ENCODE measurements around the gene MIGA1.
"Not testable (repeated sequence)": the region's sequence is repeated elsewhere in the genome, so short reads cannot be mapped to it uniquely, and the experiment has no call there.

MIGA1 gene

GRCh38 chr1:77779529-77780281 lies at the start of gene MIGA1:
MIGA1 (plus strand) TSS chr1:77779649; CDS start chr1:77783253, 3,604 bp downstream.
- H3K36me3 Mint-ChIP-seq, result peaks cover 20% of the 10 kb centered on the region
- peak within 1 kb of the TSS; percentile 85 for H3K4me3 Mint-ChIP-seq
- peak; percentile 92 for DNase-seq
- peak within 1 kb of the TSS; percentile 74 for H3K27ac Mint-ChIP-seq
- peaks cover 3% of the 10 kb centered on the region for H3K9me3 Mint-ChIP-seq
- CTCF ChIA-PET, result interaction anchor here (1.0 kb wide), 1 partner anchor 91 kb away, joined by 3 read pairs; no protein-coding TSS in a partner anchor
- peaks cover 44% of the 10 kb centered on the region for H3K4me1 Mint-ChIP-seq
- peaks cover 5% of the 10 kb centered on the region for H3K27me3 Mint-ChIP-seq

- CTCF ChIA-PET, result no interaction called here
- Mint-ChIP-seq H3K4me1 (no peaks in the 10 kb centered on the region), H3K27ac (no peak overlapping the region), H3K4me3 (no peak overlapping the region), H3K36me3 (peaks cover 30% of the 10 kb centered on the region), H3K27me3 (no peaks in the 10 kb centered on the region), H3K9me3 (no peaks in the 10 kb centered on the region)
- DNase-seq, result no peak
These were observed 47.4 kb upstream of the MIGA1 start for GRCh38 chr1:77732090-77732489.

- DNase-seq, result no peak
- CTCF ChIA-PET, result no interaction called here
- Mint-ChIP-seq H3K27me3 (no peaks in the 10 kb centered on the region), H3K36me3 (peaks cover 21% of the 10 kb centered on the region), H3K4me3 (no peak overlapping the region), H3K27ac (no peak overlapping the region), H3K9me3 (no peaks in the 10 kb centered on the region), H3K4me1 (no peaks in the 10 kb centered on the region)
These were observed 40.2 kb upstream of the MIGA1 start for GRCh38 chr1:77739235-77739634.

- CTCF ChIA-PET, result no interaction called here
- Mint-ChIP-seq H3K4me1 (peaks cover 5% of the 10 kb centered on the region), H3K36me3 (peaks cover 23% of the 10 kb centered on the region), H3K27me3 (no peaks in the 10 kb centered on the region), H3K27ac (no peak overlapping the region), H3K9me3 (no peaks in the 10 kb centered on the region), H3K4me3 (no peak overlapping the region)
- no peak for DNase-seq
These were observed 38.1 kb upstream of the MIGA1 start for GRCh38 chr1:77741316-77741715.

GRCh38 chr1:77742011-77742555 lies 37.4 kb upstream of the MIGA1 start:
- CTCF ChIA-PET, result no interaction called here
- Mint-ChIP-seq H3K9me3 (no peaks in the 10 kb centered on the region), H3K4me3 (no peak overlapping the region), H3K27ac (no peak overlapping the region), H3K27me3 (no peaks in the 10 kb centered on the region), H3K36me3 (peaks cover 20% of the 10 kb centered on the region), H3K4me1 (peaks cover 5% of the 10 kb centered on the region)
- DNase-seq, result no peak

- H3K27me3 Mint-ChIP-seq, result no peaks in the 10 kb centered on the region
- H3K36me3 Mint-ChIP-seq, result peaks cover 17% of the 10 kb centered on the region
- H3K4me3 Mint-ChIP-seq, result no peak overlapping the region
- H3K9me3 Mint-ChIP-seq, result no peaks in the 10 kb centered on the region
- H3K27ac Mint-ChIP-seq, result no peak overlapping the region
- peaks cover 5% of the 10 kb centered on the region for H3K4me1 Mint-ChIP-seq
- CTCF ChIA-PET, result interaction anchor here (1.2 kb wide), 1 partner anchor 13 kb away, joined by 3 read pairs; no protein-coding TSS in a partner anchor
- DNase-seq, result no peak
These were observed 34.9 kb upstream of the MIGA1 start for GRCh38 chr1:77744576-77744975.

- peaks cover 10% of the 10 kb centered on the region for H3K4me1 Mint-ChIP-seq
These were observed 30.0 kb upstream of the MIGA1 start for GRCh38 chr1:77749489-77749888.

GRCh38 chr1:77756052-77756754 lies 23.2 kb upstream of the MIGA1 start:
- Mint-ChIP-seq H3K9me3 (no peaks in the 10 kb centered on the region), H3K36me3 (peaks cover 11% of the 10 kb centered on the region), H3K27ac (no peak overlapping the region), H3K4me3 (no peak overlapping the region), H3K27me3 (no peaks in the 10 kb centered on the region), H3K4me1 (peaks cover 41% of the 10 kb centered on the region)
- DNase-seq, result no peak
- CTCF ChIA-PET, result no interaction called here

More at GRCh38 chr1:77749489-77749888, 30.0 kb upstream of the MIGA1 start:
- H3K36me3 Mint-ChIP-seq, H3K9me3 Mint-ChIP-seq, DNase-seq, CTCF ChIA-PET, H3K27me3 Mint-ChIP-seq, H3K4me3 Mint-ChIP-seq: not testable (repeated sequence)
- peak overlapping the region; percentile 52 for H3K27ac Mint-ChIP-seq

GRCh38 chr1:77757066-77757584 lies 22.3 kb upstream of the MIGA1 start:
- H3K27me3 Mint-ChIP-seq, result no peaks in the 10 kb centered on the region
- no peaks in the 10 kb centered on the region for H3K9me3 Mint-ChIP-seq
- H3K4me3 Mint-ChIP-seq, result peak overlapping the region; percentile 36
- no peak overlapping the region for H3K27ac Mint-ChIP-seq
- H3K4me1 Mint-ChIP-seq, result peaks cover 41% of the 10 kb centered on the region
- CTCF ChIA-PET, result interaction anchor here (0.9 to 1.0 kb wide), 2 partner anchors 13 to 24 kb away, joined by 3 to 4 read pairs; no protein-coding TSS in a partner anchor
- no peak for DNase-seq
- H3K36me3 Mint-ChIP-seq, result peaks cover 11% of the 10 kb centered on the region

- no peak for DNase-seq
- peaks cover 41% of the 10 kb centered on the region for H3K4me1 Mint-ChIP-seq
- H3K27ac Mint-ChIP-seq, result no peak overlapping the region
- H3K4me3 Mint-ChIP-seq, result peak overlapping the region; percentile 36
- CTCF ChIA-PET, result interaction anchor here (0.9 to 1.0 kb wide), 2 partner anchors 13 to 24 kb away, joined by 3 to 4 read pairs; no protein-coding TSS in a partner anchor
- peaks cover 9% of the 10 kb centered on the region for H3K36me3 Mint-ChIP-seq
- H3K9me3 Mint-ChIP-seq, result no peaks in the 10 kb centered on the region
- H3K27me3 Mint-ChIP-seq, result no peaks in the 10 kb centered on the region
These were observed 21.8 kb upstream of the MIGA1 start for GRCh38 chr1:77757603-77758002.

GRCh38 chr1:77759071-77760028 lies 20.1 kb upstream of the MIGA1 start, which contains the start of gene USP33:
USP33 (minus strand) TSS chr1:77759852; CDS start chr1:77741697, 18,155 bp downstream.
- peaks cover 4% of the 10 kb centered on the region for H3K27me3 Mint-ChIP-seq
- peak within 1 kb of the TSS; percentile 95 for H3K27ac Mint-ChIP-seq

GRCh38 chr1:77762072-77762476 lies 17.4 kb upstream of the MIGA1 start:
- H3K27me3 Mint-ChIP-seq, result peaks cover 5% of the 10 kb centered on the region
- H3K9me3 Mint-ChIP-seq, result no peaks in the 10 kb centered on the region
- H3K27ac Mint-ChIP-seq, result no peak overlapping the region
- DNase-seq, result no peak
- H3K4me3 Mint-ChIP-seq, result no peak overlapping the region
- CTCF ChIA-PET, result no interaction called here
- no peaks in the 10 kb centered on the region for H3K36me3 Mint-ChIP-seq
- H3K4me1 Mint-ChIP-seq, result peaks cover 22% of the 10 kb centered on the region

More at GRCh38 chr1:77759071-77760028, 20.1 kb upstream of the MIGA1 start, which contains the start of gene USP33:
- DNase-seq, result peak; percentile 94
- no peaks in the 10 kb centered on the region for H3K9me3 Mint-ChIP-seq
- CTCF ChIA-PET, result no interaction called here
- peaks cover 39% of the 10 kb centered on the region for H3K4me1 Mint-ChIP-seq
- peak within 1 kb of the TSS; percentile 84 for H3K4me3 Mint-ChIP-seq
- H3K36me3 Mint-ChIP-seq, result peaks cover 9% of the 10 kb centered on the region

GRCh38 chr1:77768006-77768405 lies 11.4 kb upstream of the MIGA1 start:
- Mint-ChIP-seq H3K27ac (no peak overlapping the region), H3K4me3 (no peak overlapping the region), H3K4me1 (no peaks in the 10 kb centered on the region), H3K27me3 (peaks cover 5% of the 10 kb centered on the region), H3K36me3 (no peaks in the 10 kb centered on the region), H3K9me3 (no peaks in the 10 kb centered on the region)
- CTCF ChIA-PET, result no interaction called here
- DNase-seq, result no peak
